Measurements from ENCODE around the gene KIF1B. TPM values are rescaled to one million over a fixed set of nuclear protein-coding genes. Genes with fewer than 3 reads are reported as not detected.

KIF1B gene
- polyA plus RNA-seq, 1 experiment: 26.9 TPM

GRCh38 chr1:10320336-10320735 is 110.0 kb downstream of the KIF1B start:
- no peaks in the 10 kb centered on the region for H3K27me3 ChIP-seq (ENCODE audit: control insufficient read depth, insufficient read depth, low read length)
- no peak overlapping the region for H3K27ac ChIP-seq (ENCODE audit: low read depth, low read length)
- no peak for DNase-seq (ENCODE audit: low read depth, low spot score)
- no peaks in the 10 kb centered on the region for H3K9me3 ChIP-seq (ENCODE audit: control insufficient read depth, insufficient read depth, low read length)
- ChIA-PET CTCF (no interaction called here), POLR2A (no interaction called here)
- no peak for TF ChIP-seq CTCF (IDR thresholded peaks at IDR 0.05; ENCODE audit: low read depth, low read length)
- no peak overlapping the region for H3K4me3 ChIP-seq (ENCODE audit: low read depth, low read length)

- CTCF ChIA-PET: no interaction called here
- H3K27me3 ChIP-seq (ENCODE audit: control insufficient read depth, insufficient read depth, low read length): no peaks in the 10 kb centered on the region
- no peak for DNase-seq (ENCODE audit: low read depth, low spot score)
- POLR2A ChIA-PET: no interaction called here
- H3K27ac ChIP-seq (ENCODE audit: low read depth, low read length): no peak overlapping the region
- H3K4me3 ChIP-seq (ENCODE audit: low read depth, low read length): no peak overlapping the region
- H3K9me3 ChIP-seq (ENCODE audit: control insufficient read depth, insufficient read depth, low read length): no peaks in the 10 kb centered on the region
- TF ChIP-seq CTCF (IDR thresholded peaks at IDR 0.05; ENCODE audit: low read depth, low read length): no peak
Observed at GRCh38 chr1:10322821-10323220, 112.5 kb downstream of the KIF1B start.

- Histone ChIP-seq H3K9me3 (ENCODE audit: control insufficient read depth, insufficient read depth, low read length) (no peaks in the 10 kb centered on the region), H3K27ac (ENCODE audit: low read depth, low read length) (no peak overlapping the region), H3K4me3 (ENCODE audit: low read depth, low read length) (no peak overlapping the region), H3K27me3 (ENCODE audit: control insufficient read depth, insufficient read depth, low read length) (no peaks in the 10 kb centered on the region)
- TF ChIP-seq CTCF (IDR thresholded peaks at IDR 0.05; ENCODE audit: low read depth, low read length): no peak
- POLR2A ChIA-PET: no interaction called here
- CTCF ChIA-PET: interaction anchor here (0.8 kb wide), 2 partner anchors 52 to 115 kb away, joined by 3 to 4 read pairs; no protein-coding TSS in a partner anchor
- no peak for DNase-seq (ENCODE audit: low read depth, low spot score)
Observed at GRCh38 chr1:10324627-10325026, 114.3 kb downstream of the KIF1B start.

- POLR2A ChIA-PET: no interaction called here
- H3K27ac ChIP-seq (ENCODE audit: low read depth, low read length): no peak overlapping the region
- DNase-seq (ENCODE audit: low read depth, low spot score): no peak
- no peaks in the 10 kb centered on the region for H3K27me3 ChIP-seq (ENCODE audit: control insufficient read depth, insufficient read depth, low read length)
- CTCF ChIA-PET: interaction anchor here (0.8 kb wide), 2 partner anchors 52 to 116 kb away, joined by 3 to 4 read pairs; no protein-coding TSS in a partner anchor
- H3K4me3 ChIP-seq (ENCODE audit: low read depth, low read length): no peak overlapping the region
- no peak for TF ChIP-seq CTCF (IDR thresholded peaks at IDR 0.05; ENCODE audit: low read depth, low read length)
- H3K9me3 ChIP-seq (ENCODE audit: control insufficient read depth, insufficient read depth, low read length): no peaks in the 10 kb centered on the region
Observed at GRCh38 chr1:10325521-10325920, 115.2 kb downstream of the KIF1B start.

GRCh38 chr1:10326251-10326650 is 115.9 kb downstream of the KIF1B start:
- no peaks in the 10 kb centered on the region for H3K9me3 ChIP-seq (ENCODE audit: control insufficient read depth, insufficient read depth, low read length)
- ChIA-PET POLR2A (no interaction called here), CTCF (interaction anchor here (0.7 to 0.8 kb wide), 2 partner anchors 10 to 12 kb away, joined by 3 read pairs; no protein-coding TSS in a partner anchor)
- no peak for TF ChIP-seq CTCF (IDR thresholded peaks at IDR 0.05; ENCODE audit: low read depth, low read length)
- no peaks in the 10 kb centered on the region for H3K27me3 ChIP-seq (ENCODE audit: control insufficient read depth, insufficient read depth, low read length)
- no peak overlapping the region for H3K27ac ChIP-seq (ENCODE audit: low read depth, low read length)
- no peak for DNase-seq (ENCODE audit: low read depth, low spot score)
- H3K4me3 ChIP-seq (ENCODE audit: low read depth, low read length): no peak overlapping the region

Measured in AG04450 (cell line).